ENCODE results near the gene FRS3. TPM values are rescaled to one million over a fixed set of nuclear protein-coding genes. Genes with fewer than 3 reads are reported as not detected.

FRS3 gene
- total RNA-seq, 6 experiments from 2014 or later = 0.68 to 3.0 (median 1.9) TPM

DNA sequence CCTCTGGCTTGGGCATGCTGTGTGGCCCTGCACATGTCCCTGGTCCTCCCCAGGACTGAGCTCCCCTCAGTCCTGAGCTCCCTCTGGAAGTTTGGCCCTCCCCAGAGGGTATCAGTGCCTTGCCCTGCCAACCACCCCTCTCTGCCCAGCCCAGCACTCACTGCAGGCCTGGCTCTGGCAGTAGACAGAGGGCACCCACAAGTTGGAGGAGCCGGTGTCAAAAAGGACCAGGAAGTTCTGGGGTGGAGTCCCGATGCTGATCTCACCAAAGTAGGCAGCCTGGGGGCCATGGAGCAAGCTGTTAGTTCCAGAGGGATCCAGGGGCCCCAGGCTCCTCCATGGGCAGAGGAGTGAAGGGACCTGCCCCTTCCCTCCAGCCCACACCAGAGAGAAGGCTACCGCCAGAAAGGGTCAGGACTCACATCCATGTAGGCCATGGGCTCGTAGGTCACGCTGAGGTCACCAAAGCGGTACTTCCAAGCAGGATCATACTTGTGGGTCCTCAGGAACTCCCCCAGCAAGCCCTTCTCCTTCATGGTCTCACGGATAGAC, 35.4 kb downstream of the FRS3 start:
- no peak overlapping the region for H3K4me3 ChIP-seq
- DNase-seq (peak in 1 of 3 donors; percentile 27), ATAC-seq (peak in 1 of 4 donors; percentile 7)
- WGBS (ENCODE audit: insufficient coverage, low coverage, low lambda C conversion rate, missing lambda C conversion rate) = 63% methylated on average over 1 of the region's 7 CpGs
- no peaks in the 10 kb centered on the region for H3K4me1 ChIP-seq
- no peaks in the 10 kb centered on the region for H3K27me3 ChIP-seq
- intact Hi-C loops (cut with DNase I) = no loop called here
- no peaks in the 10 kb centered on the region for H3K36me3 ChIP-seq
- TF ChIP-seq POLR2A (IDR thresholded peaks at IDR 0.05) = no peak
- TF ChIP-seq, protein P1, sequence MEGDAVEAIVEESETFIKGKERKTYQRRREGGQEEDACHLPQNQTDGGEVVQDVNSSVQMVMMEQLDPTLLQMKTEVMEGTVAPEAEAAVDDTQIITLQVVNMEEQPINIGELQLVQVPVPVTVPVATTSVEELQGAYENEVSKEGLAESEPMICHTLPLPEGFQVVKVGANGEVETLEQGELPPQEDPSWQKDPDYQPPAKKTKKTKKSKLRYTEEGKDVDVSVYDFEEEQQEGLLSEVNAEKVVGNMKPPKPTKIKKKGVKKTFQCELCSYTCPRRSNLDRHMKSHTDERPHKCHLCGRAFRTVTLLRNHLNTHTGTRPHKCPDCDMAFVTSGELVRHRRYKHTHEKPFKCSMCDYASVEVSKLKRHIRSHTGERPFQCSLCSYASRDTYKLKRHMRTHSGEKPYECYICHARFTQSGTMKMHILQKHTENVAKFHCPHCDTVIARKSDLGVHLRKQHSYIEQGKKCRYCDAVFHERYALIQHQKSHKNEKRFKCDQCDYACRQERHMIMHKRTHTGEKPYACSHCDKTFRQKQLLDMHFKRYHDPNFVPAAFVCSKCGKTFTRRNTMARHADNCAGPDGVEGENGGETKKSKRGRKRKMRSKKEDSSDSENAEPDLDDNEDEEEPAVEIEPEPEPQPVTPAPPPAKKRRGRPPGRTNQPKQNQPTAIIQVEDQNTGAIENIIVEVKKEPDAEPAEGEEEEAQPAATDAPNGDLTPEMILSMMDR (IDR thresholded peaks at IDR 0.05) = no peak
- H3K27ac ChIP-seq = no peak overlapping the region
- H3K9me3 ChIP-seq = no peaks in the 10 kb centered on the region

DNA sequence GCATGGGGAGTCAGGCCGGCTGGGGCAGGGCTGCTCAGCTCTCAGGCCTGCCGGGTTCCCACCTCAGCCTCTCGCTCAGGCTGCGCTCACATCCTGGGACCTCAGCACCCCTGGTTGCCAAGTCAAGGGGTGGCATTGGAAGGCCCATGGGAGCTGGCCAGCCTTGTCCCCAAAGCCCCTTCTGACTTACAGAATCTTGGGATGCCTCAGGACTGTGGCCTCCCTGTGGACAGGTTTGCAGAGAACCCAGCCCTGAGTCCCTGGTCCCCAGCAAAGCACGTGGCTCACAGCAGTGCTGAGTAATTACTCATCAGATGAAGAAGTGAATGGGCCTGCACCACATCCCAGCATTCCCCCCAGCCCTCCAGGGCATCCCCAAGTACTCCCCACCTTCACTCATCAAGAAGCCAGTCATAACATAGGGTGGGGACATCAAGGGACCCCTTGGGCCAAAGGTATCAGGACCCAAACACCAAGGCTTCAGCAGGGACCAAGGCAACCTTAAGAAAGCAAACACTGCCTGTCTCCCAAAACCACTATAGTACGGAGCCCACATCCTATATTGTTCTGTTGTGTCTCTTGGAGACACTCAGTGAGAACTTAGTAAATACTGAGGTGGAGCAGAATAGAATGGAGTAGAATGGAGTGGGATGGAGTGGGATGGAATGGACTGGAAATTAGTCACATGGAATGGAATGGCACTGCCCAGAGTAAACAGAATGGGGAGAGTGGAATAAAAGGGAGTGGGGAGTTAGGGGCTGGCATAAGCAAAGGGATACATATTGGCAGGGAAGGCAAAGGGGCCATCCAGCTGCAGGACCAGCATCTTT, 36.1 kb downstream of the FRS3 start:
- 90% methylated on average over 3 of the region's 6 CpGs for WGBS (ENCODE audit: insufficient coverage, low coverage, low lambda C conversion rate, missing lambda C conversion rate)
- DNase-seq (no peak), ATAC-seq (no peak)
- intact Hi-C loops (cut with DNase I) = no loop called here
- Histone ChIP-seq H3K36me3 (no peaks in the 10 kb centered on the region), H3K9me3 (no peaks in the 10 kb centered on the region), H3K27ac (no peak overlapping the region), H3K4me1 (no peaks in the 10 kb centered on the region), H3K27me3 (no peaks in the 10 kb centered on the region), H3K4me3 (no peak overlapping the region)
- TF ChIP-seq, protein P1 (IDR thresholded peaks at IDR 0.05) = no peak
- no peak for TF ChIP-seq POLR2A (IDR thresholded peaks at IDR 0.05)

DNA sequence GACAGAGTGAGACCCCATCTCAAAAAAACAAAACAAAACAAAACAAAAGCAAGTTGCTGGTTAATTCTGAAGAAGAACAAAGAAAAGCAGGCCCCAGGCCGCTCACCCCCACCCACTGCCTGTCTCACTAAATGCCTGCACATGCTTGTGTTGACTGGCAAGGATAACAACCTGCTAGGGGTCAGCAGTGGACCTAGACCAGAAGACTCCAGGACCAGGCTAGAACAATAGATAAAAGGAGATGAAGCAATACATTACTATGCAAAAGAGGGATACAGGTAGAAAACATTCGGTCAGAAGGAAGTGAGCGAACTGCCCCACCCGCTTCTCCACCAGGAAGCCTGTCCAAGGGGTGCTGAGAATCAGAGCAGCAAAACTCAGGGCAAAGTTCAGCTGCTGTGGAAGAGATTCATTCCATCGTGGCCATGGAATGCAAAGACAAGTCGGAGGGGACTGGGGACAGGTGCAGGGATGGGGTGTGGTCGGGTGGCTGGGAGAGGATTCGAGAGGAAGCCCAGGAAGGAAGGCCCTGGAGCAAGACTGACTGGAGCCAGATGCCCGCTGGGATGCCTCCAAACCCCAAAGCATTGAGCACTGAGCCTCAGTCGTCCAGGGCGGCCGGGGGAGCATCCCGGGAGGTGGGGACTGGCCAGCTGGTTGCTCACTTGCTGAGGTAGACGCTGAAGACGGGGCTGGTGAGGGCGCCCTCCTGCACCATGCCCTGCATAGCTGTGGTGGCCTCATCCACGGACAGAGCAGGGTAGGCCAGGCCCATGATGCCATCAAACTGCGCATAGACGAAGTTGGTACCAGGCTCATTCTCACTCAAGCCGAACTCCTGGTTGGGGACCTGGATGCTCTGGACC, 37.8 kb downstream of the FRS3 start:
- Histone ChIP-seq H3K9me3 (no peaks in the 10 kb centered on the region), H3K4me3 (no peak overlapping the region), H3K27me3 (no peaks in the 10 kb centered on the region), H3K4me1 (no peaks in the 10 kb centered on the region), H3K36me3 (no peaks in the 10 kb centered on the region), H3K27ac (no peak overlapping the region)
- DNase-seq (no peak), ATAC-seq (peak in 1 of 4 donors; percentile 24)
- 71% methylated on average over 9 of the region's 20 CpGs for WGBS (ENCODE audit: insufficient coverage, low coverage, low lambda C conversion rate, missing lambda C conversion rate)
- intact Hi-C loops (cut with DNase I) = no loop called here
- no peak for TF ChIP-seq POLR2A (IDR thresholded peaks at IDR 0.05)
- TF ChIP-seq, protein P1 (IDR thresholded peaks at IDR 0.05) = no peak

DNA sequence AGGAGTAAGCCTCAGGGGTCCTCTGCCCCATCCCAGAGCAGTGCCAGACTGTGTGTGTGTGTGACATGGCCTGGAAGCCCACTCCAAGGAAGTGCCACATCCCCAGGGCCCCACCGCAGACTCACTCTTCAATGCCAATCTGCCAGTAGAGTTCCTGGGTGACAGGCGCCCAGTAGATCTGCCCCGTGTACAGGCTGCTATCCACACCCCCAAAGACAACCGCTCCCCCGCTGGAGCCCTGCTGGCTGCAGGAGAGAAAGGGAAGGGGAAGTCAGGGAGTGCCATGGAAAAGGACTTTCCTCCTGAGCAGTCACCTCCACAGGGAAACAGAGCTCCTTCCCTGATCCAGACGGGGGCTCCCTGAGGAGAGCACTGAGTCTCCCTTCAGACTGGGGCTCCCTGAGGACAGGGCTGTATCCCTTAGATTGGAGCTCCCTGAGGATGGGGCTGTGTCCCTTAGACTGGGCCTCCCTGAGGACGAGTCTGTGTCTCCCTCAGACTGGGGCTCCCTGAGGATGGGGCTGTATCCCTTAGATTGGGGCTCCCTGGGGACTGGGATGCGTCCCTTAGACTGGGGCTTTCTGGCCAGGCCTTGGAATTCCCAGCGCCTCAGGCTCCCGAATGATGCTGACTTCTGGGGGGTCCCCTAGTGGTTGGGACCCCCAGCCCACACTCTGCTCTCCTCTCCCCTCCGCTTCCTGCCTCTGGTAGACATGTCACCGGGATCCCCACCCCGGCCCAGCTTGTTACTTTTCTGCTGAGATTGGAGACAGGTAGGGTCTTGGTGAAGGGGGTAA, 39.1 kb downstream of the FRS3 start:
- ATAC-seq (no peak), DNase-seq (peak in 1 of 3 donors; percentile 43)
- Histone ChIP-seq H3K36me3 (no peaks in the 10 kb centered on the region), H3K27ac (no peak overlapping the region), H3K9me3 (no peaks in the 10 kb centered on the region), H3K4me3 (no peak overlapping the region), H3K4me1 (no peaks in the 10 kb centered on the region), H3K27me3 (no peaks in the 10 kb centered on the region)
- no peak for TF ChIP-seq POLR2A (IDR thresholded peaks at IDR 0.05)
- TF ChIP-seq, protein P1 (IDR thresholded peaks at IDR 0.05) = no peak
- WGBS (ENCODE audit: insufficient coverage, low coverage, low lambda C conversion rate, missing lambda C conversion rate) = 100% methylated on average over 1 of the region's 13 CpGs
- intact Hi-C loops (cut with DNase I) = no loop called here
